Muscle layer of duodenum (tissue), 2 donors: Measurements from ENCODE around the gene JADE1.

Source experiments
- H3K27ac ChIP-seq: one replicate; pipeline ENCODE4 v1.7.0; 2013; ENCODE audit warnings: mild to moderate bottlenecking, low read length
- H3K27me3 ChIP-seq: one replicate; pipeline ENCODE4 v1.7.0; 2013; ENCODE audit warnings: low read depth, mild to moderate bottlenecking, control low read depth, low read length
- H3K36me3 ChIP-seq, 2 donors: one replicate each; pipeline ENCODE4 v1.7.0; 2013; ENCODE audit warnings: low read length in 2 of 2, control low read depth in 1 of 2, mild to moderate bottlenecking in 1 of 2; ENCODE audit not compliant: insufficient read depth in 2 of 2, control insufficient read depth in 1 of 2
- H3K4me1 ChIP-seq, 2 donors: one replicate each; pipeline ENCODE4 v1.7.0; 2013; ENCODE audit warnings: low read length in 2 of 2, mild to moderate bottlenecking in 2 of 2, control low read depth in 1 of 2, moderate library complexity in 1 of 2; ENCODE audit not compliant: insufficient read depth in 2 of 2, control insufficient read depth in 1 of 2
- H3K4me3 ChIP-seq, 2 donors: one replicate each; pipeline ENCODE4 v1.7.0; 2013; ENCODE audit warnings: low read length in 2 of 2, low read depth in 1 of 2, mild to moderate bottlenecking in 1 of 2
- H3K9me3 ChIP-seq, 2 donors: one replicate each; pipeline ENCODE4 v1.7.0; 2013; ENCODE audit warnings: low read length in 2 of 2, control low read depth in 1 of 2, mild to moderate bottlenecking in 1 of 2; ENCODE audit not compliant: control insufficient read depth in 1 of 2
- donor health status: healthy.

The JADE1 gene

GRCh38 chr4:128787509-128788311 is 21.8 kb upstream of the JADE1 start:
- H3K4me3 ChIP-seq = no peak overlapping the region
- no peak overlapping the region for H3K27ac ChIP-seq
- H3K27me3 ChIP-seq = no peaks in the 10 kb centered on the region
- H3K4me1 ChIP-seq = no peaks in the 10 kb centered on the region
- H3K36me3 ChIP-seq = no peaks in the 10 kb centered on the region
- no peaks in the 10 kb centered on the region for H3K9me3 ChIP-seq

- Histone ChIP-seq H3K9me3 (no peaks in the 10 kb centered on the region), H3K4me1 (peaks cover 0 to 7% of the 10 kb centered on the region in 2 donors), H3K36me3 (no peaks in the 10 kb centered on the region), H3K27me3 (no peaks in the 10 kb centered on the region), H3K27ac (no peak overlapping the region), H3K4me3 (no peak overlapping the region)
Observed at GRCh38 chr4:128793859-128794672, 15.4 kb upstream of the JADE1 start.

GRCh38 chr4:128796934-128797333 is 12.6 kb upstream of the JADE1 start:
- no peaks in the 10 kb centered on the region for H3K9me3 ChIP-seq
- H3K27me3 ChIP-seq = no peaks in the 10 kb centered on the region
- no peak overlapping the region for H3K4me3 ChIP-seq
- H3K27ac ChIP-seq = no peak overlapping the region
- peaks cover 0 to 7% of the 10 kb centered on the region in 2 donors for H3K4me1 ChIP-seq
- no peaks in the 10 kb centered on the region for H3K36me3 ChIP-seq

GRCh38 chr4:128800284-128800683 is 9.2 kb upstream of the JADE1 start:
- no peak overlapping the region for H3K4me3 ChIP-seq
- H3K27me3 ChIP-seq = no peaks in the 10 kb centered on the region
- H3K4me1 ChIP-seq = no peaks in the 10 kb centered on the region
- no peaks in the 10 kb centered on the region for H3K9me3 ChIP-seq
- H3K36me3 ChIP-seq = no peaks in the 10 kb centered on the region
- no peak overlapping the region for H3K27ac ChIP-seq

- no peak overlapping the region for H3K27ac ChIP-seq
- no peaks in the 10 kb centered on the region for H3K4me1 ChIP-seq
- H3K36me3 ChIP-seq = no peaks in the 10 kb centered on the region
- no peaks in the 10 kb centered on the region for H3K9me3 ChIP-seq
- no peaks in the 10 kb centered on the region for H3K27me3 ChIP-seq
- no peak overlapping the region for H3K4me3 ChIP-seq
Observed at GRCh38 chr4:128800701-128801284, 8.7 kb upstream of the JADE1 start.

- Histone ChIP-seq H3K27me3 (no peaks in the 10 kb centered on the region), H3K4me3 (no peak overlapping the region), H3K9me3 (no peaks in the 10 kb centered on the region), H3K4me1 (no peaks in the 10 kb centered on the region), H3K27ac (no peak overlapping the region), H3K36me3 (no peaks in the 10 kb centered on the region)
Observed at GRCh38 chr4:128802680-128803628, 6.5 kb upstream of the JADE1 start.

- H3K4me1 ChIP-seq = no peaks in the 10 kb centered on the region
- H3K9me3 ChIP-seq = no peaks in the 10 kb centered on the region
- no peak overlapping the region for H3K4me3 ChIP-seq
- H3K27ac ChIP-seq = no peak overlapping the region
- H3K27me3 ChIP-seq = no peaks in the 10 kb centered on the region
- no peaks in the 10 kb centered on the region for H3K36me3 ChIP-seq
Observed at GRCh38 chr4:128803783-128804182, 5.7 kb upstream of the JADE1 start.

GRCh38 chr4:128810331-128810870 is 901 bp downstream of the JADE1 start:
- Histone ChIP-seq H3K9me3 (no peaks in the 10 kb centered on the region), H3K4me3 (peak overlapping the region; percentile 85 to 97), H3K27me3 (no peaks in the 10 kb centered on the region), H3K36me3 (no peaks in the 10 kb centered on the region), H3K27ac (peak overlapping the region; percentile 98), H3K4me1 (peaks cover 5 to 6% of the 10 kb centered on the region in 2 donors)

- peak overlapping the region; percentile 98 for H3K27ac ChIP-seq
- H3K4me3 ChIP-seq = peak overlapping the region; percentile 85 to 97
- H3K9me3 ChIP-seq = no peaks in the 10 kb centered on the region
- no peaks in the 10 kb centered on the region for H3K27me3 ChIP-seq
- no peaks in the 10 kb centered on the region for H3K36me3 ChIP-seq
- peaks cover 5 to 6% of the 10 kb centered on the region in 2 donors for H3K4me1 ChIP-seq
Observed at GRCh38 chr4:128810871-128811570, 1.5 kb downstream of the JADE1 start.
